ENCODE measurements around the gene IFITM1.
"Not testable (repeated sequence)": the region's sequence is repeated elsewhere in the genome, so short reads cannot be mapped to it uniquely, and the experiment has no call there.

IFITM1 gene

GRCh38 chr11:313787-314553 lies at the start of gene IFITM1:
IFITM1 (plus strand) TSS chr11:314040; CDS start chr11:314171, 131 bp downstream.
- no peak for DNase-seq

- DNase-seq, result no peak
Measured at GRCh38 chr11:266676-267439, 47.0 kb upstream of the IFITM1 start.

GRCh38 chr11:267491-267994 lies 46.3 kb upstream of the IFITM1 start:
- no peak for DNase-seq

DNA sequence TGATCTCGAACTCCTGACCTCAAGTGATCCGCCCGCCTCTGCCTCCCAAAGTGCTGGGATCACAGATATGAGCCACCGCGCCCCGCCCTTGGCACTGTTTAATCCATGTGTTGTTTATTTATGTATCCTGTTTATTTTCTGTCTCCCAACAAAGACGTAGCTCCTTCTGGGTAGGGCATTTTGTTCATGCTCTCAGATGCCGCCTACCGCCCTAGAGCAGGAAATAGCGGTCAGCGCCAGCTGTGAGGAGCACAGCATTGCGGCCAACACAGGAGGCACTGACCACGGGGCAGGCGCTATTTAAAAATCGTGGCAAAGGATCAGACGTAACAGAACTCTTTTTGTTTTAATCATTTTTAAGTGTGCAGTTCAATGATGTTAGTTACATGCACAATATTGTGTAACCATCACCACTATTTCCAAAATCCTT lies 45.1 kb upstream of the IFITM1 start:
- DNase-seq, result not testable (repeated sequence)

- DNase-seq, result no peak
Measured at GRCh38 chr11:269146-269890, 44.5 kb upstream of the IFITM1 start.

DNA sequence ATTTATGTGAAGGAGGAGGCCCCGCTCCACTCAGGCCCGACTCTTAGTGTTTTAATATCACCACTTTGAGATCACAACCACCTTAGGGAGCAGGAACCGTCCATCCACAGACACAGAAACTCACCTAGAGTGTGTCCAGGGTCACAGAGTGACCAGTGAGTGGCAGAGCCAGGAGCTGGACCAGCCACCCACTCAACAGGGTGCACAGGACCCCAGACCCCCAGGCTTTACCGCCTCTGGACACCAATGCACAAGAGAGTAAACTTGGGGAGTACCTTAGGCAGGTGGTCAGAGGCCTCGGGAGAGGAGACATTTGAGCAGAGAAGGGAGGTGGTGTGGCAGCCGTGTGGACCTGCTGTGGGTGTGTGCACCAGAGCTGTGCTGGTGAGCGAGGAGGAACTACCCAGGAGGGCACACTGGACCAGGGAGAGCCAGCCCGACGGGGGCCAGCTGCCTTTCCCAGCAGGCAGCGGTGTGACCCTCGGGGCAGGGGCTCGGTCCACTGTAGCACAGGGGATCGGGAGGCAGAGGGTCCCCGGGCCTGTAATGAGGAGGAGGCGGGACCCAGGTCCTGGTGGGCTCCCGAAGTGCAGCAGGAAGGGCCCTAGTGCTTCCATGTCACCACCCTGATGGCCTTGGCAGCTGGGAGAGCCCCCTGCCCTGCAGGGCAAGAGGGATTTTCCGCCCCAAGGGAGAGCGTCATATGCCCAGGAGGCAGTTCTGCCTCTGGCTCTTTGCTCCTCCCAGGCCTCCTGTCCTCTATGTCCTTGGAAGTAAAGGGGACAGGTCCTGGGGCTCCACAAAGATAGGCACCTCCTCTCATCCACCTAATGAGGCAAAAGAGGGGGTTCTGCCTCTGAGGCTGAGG lies 43.2 kb upstream of the IFITM1 start:
- no peak for DNase-seq

GRCh38 chr11:271319-271715 lies 42.5 kb upstream of the IFITM1 start:
- DNase-seq, result no peak

- DNase-seq, result no peak
Measured at GRCh38 chr11:272195-272930, 41.5 kb upstream of the IFITM1 start.

DNA sequence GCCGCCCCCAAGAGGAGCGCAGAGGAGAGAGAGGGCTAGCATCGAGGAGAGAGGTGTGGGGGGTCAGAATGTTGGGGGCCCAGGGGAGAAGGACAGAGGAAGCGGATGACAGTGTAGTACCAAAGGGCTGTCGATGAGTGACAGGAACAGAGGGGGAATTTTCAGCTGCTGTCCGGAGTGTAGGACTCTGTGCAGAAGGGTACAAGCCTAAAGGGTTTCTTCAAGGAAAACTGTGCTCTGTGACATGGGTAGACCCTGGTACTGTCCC lies 41.0 kb upstream of the IFITM1 start:
- no peak for DNase-seq

GRCh38 chr11:276219-276618 lies 37.6 kb upstream of the IFITM1 start:
- DNase-seq, result no peak

- DNase-seq, result no peak
Measured at GRCh38 chr11:278001-278951, 35.6 kb upstream of the IFITM1 start, which contains the start of gene NLRP6. NLRP6 (plus strand) TSS chr11:278407; CDS start chr11:278570, 163 bp downstream.

GRCh38 chr11:279040-279965 lies 34.5 kb upstream of the IFITM1 start:
- DNase-seq, result no peak

DNA sequence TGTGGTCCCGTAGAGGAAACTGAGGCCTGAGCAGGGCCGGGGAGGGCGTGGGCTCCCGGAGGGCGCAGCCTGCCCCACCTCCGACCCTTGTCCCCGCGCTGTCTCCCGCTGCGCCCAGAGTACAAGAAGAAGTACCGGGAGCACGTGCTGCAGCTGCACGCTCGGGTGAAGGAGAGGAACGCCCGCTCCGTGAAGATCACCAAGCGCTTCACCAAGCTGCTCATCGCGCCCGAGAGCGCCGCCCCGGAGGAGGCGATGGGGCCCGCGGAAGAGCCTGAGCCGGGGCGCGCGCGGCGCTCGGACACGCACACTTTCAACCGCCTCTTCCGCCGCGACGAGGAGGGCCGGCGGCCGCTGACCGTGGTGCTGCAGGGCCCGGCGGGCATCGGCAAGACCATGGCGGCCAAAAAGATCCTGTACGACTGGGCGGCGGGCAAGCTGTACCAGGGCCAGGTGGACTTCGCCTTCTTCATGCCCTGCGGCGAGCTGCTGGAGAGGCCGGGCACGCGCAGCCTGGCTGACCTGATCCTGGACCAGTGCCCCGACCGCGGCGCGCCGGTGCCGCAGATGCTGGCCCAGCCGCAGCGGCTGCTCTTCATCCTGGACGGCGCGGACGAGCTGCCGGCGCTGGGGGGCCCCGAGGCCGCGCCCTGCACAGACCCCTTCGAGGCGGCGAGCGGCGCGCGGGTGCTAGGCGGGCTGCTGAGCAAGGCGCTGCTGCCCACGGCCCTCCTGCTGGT lies 33.7 kb upstream of the IFITM1 start:
- no peak for DNase-seq

- DNase-seq, result no peak
Measured at GRCh38 chr11:280706-281485, 32.9 kb upstream of the IFITM1 start.

DNA sequence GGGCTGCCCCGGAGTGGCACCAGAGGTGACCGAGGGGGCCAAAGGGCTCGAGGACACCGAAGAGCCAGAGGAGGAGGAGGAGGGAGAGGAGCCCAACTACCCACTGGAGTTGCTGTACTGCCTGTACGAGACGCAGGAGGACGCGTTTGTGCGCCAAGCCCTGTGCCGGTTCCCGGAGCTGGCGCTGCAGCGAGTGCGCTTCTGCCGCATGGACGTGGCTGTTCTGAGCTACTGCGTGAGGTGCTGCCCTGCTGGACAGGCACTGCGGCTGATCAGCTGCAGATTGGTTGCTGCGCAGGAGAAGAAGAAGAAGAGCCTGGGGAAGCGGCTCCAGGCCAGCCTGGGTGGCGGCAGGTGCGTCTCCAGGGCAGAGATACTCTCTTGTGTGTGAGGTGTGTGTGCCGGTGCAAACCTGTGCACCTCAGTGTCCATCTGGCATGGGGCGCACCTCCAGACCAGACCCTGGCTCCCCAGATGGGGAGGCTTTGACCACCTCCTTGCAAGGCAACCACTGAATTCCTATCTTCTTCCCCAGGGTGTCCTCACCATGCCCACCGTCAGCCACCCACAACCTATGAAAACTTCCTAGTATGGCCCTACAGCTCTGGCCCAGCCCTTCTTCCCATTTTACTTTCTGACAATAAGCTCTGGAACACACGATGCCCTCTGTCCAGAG lies 32.2 kb upstream of the IFITM1 start:
- no peak for DNase-seq

GRCh38 chr11:282171-282570 lies 31.7 kb upstream of the IFITM1 start:
- DNase-seq, result no peak
